WTC11 (cell line): Measurements from ENCODE around the gene KIF19.

Experiments
- ERG ChIP-seq: fragments of 250-450 bp; sonication (Bioruptor Pico); IDR thresholded peaks from 2 replicates; pipeline ENCODE4 v1.8.0; 2021; ENCODE audit warnings: mild to moderate bottlenecking
- NFE2L1 ChIP-seq: sonication (generic); formaldehyde crosslinking; IDR thresholded peaks from 2 replicates; pipeline ENCODE4 v1.8.1; 2023; ENCODE audit warnings: missing genetic modification reagents
- SP1 ChIP-seq: sonication (generic); formaldehyde crosslinking; conservative IDR thresholded peaks from 2 replicates; pipeline ENCODE4 v1.8.1; 2022; ENCODE audit warnings: missing genetic modification reagents
- TEAD4 ChIP-seq: sonication (generic); formaldehyde crosslinking; IDR thresholded peaks from 2 replicates; pipeline ENCODE4 v1.8.0; 2022; ENCODE audit warnings: mild to moderate bottlenecking, missing genetic modification reagents
- ZNF232 ChIP-seq: sonication (generic); formaldehyde crosslinking; IDR thresholded peaks from 2 replicates; pipeline ENCODE4 v1.8.0; 2022; ENCODE audit warnings: mild to moderate bottlenecking, missing genetic modification reagents
- TF ChIP-seq, protein P1 (sequence below): fragments of 200-600 bp; IDR thresholded peaks from 2 replicates; pipeline ENCODE4 v1.8.0; 2022; ENCODE audit warnings: antibody characterized with exemption

- no peak for TF ChIP-seq ERG (CRISPR knock-in tag)
- TF ChIP-seq SP1 (CRISPR knock-in tag): no peak
- TF ChIP-seq, protein P1, sequence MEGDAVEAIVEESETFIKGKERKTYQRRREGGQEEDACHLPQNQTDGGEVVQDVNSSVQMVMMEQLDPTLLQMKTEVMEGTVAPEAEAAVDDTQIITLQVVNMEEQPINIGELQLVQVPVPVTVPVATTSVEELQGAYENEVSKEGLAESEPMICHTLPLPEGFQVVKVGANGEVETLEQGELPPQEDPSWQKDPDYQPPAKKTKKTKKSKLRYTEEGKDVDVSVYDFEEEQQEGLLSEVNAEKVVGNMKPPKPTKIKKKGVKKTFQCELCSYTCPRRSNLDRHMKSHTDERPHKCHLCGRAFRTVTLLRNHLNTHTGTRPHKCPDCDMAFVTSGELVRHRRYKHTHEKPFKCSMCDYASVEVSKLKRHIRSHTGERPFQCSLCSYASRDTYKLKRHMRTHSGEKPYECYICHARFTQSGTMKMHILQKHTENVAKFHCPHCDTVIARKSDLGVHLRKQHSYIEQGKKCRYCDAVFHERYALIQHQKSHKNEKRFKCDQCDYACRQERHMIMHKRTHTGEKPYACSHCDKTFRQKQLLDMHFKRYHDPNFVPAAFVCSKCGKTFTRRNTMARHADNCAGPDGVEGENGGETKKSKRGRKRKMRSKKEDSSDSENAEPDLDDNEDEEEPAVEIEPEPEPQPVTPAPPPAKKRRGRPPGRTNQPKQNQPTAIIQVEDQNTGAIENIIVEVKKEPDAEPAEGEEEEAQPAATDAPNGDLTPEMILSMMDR: no peak
- no peak for TF ChIP-seq NFE2L1 (CRISPR knock-in tag)
- TF ChIP-seq TEAD4 (CRISPR knock-in tag): no peak
- TF ChIP-seq ZNF232 (CRISPR knock-in tag): no peak
Observed at GRCh38 chr17:74393346-74393942, 67.4 kb downstream of the KIF19 start.
